Neural crest cell (in vitro differentiated cells): ENCODE results near the gene SYNJ2BP. TPM values are rescaled to one million over a fixed set of nuclear protein-coding genes. Genes with fewer than 3 reads are reported as not detected.

Experiments
- DNase-seq: peaks from one replicate; pipeline ENCODE4 v3.0.0; 2021; ENCODE audit warnings: low read depth, mixed read lengths, low spot score
- H3K27ac Mint-ChIP-seq: one replicate; pipeline ENCODE4 v1.8.0; 2021; ENCODE audit warnings: mild to moderate bottlenecking, mixed read lengths; ENCODE audit not compliant: unreplicated experiment
- H3K27me3 Mint-ChIP-seq: 2 replicates; pipeline ENCODE4 v1.8.0; 2021; ENCODE audit warnings: low read depth, mild to moderate bottlenecking, mixed read lengths
- H3K36me3 Mint-ChIP-seq: 2 replicates; pipeline ENCODE4 v1.8.0; 2021; ENCODE audit warnings: low read depth, mild to moderate bottlenecking, mixed read lengths
- H3K4me1 Mint-ChIP-seq: 2 replicates; pipeline ENCODE4 v1.8.0; 2021; ENCODE audit warnings: mixed read lengths
- H3K4me3 Mint-ChIP-seq: one replicate; pipeline ENCODE4 v1.8.0; 2021; ENCODE audit warnings: mild to moderate bottlenecking, mixed read lengths
- H3K9me3 Mint-ChIP-seq: 2 replicates; pipeline ENCODE4 v1.8.0; 2021; ENCODE audit warnings: mixed read lengths
- total RNA-seq: library from RNA; stranded (reverse); gene quantifications from 2 replicates; pipeline ENCODE4 v1.2.1, GENCODE V29; 2021
- TF ChIP-seq, protein P1 (sequence below): fragments of 200-600 bp; sonication (generic); conservative IDR thresholded peaks from 2 replicates; pipeline ENCODE4 v1.5.0; 2021; ENCODE audit warnings: antibody characterized with exemption, mild to moderate bottlenecking

Gene SYNJ2BP
- total RNA-seq, 1 donor from 2014 or later: 27.0 TPM

DNA sequence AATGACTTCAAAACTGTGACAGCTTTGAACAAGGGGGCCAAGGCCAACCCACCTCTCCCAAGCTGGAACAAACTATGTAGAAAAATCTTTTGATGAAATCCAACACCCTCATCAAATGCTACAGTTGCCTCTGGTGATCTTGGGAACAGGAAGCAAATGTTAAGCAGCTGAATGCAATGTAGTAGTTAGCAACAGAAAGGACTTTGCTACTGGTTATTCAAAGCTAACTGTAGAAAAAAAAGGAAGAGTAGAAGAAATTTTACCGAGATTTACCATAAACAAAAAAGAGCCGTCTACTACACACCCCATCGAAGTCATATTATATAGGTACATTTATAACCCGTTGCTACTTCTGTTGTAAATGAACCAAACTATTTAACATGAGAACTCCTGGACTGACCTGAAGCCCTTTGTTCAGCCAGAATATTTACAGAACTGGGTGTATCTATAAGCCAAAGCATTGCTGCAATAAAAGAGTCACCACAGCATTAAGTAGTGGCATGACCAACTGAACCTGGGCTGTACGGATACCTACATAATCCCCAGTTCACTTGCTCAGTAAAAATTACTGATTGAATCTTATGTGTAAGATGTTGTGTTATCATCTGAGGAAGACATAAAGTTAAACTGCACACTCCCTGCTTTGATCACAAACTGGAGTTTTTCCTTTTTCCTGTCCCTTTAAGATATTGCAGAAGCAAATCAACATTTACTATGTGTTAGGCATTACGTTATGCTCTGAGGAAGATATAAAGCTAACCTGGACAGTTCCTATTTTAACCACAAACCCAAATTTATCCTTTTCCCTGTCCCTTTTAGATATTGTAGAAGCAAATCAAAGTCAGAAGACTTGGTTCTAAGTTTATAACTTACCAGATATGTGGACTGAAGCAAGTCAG lies 25.1 kb downstream of the SYNJ2BP start:
- TF ChIP-seq, protein P1, sequence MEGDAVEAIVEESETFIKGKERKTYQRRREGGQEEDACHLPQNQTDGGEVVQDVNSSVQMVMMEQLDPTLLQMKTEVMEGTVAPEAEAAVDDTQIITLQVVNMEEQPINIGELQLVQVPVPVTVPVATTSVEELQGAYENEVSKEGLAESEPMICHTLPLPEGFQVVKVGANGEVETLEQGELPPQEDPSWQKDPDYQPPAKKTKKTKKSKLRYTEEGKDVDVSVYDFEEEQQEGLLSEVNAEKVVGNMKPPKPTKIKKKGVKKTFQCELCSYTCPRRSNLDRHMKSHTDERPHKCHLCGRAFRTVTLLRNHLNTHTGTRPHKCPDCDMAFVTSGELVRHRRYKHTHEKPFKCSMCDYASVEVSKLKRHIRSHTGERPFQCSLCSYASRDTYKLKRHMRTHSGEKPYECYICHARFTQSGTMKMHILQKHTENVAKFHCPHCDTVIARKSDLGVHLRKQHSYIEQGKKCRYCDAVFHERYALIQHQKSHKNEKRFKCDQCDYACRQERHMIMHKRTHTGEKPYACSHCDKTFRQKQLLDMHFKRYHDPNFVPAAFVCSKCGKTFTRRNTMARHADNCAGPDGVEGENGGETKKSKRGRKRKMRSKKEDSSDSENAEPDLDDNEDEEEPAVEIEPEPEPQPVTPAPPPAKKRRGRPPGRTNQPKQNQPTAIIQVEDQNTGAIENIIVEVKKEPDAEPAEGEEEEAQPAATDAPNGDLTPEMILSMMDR: no peak
- H3K36me3 Mint-ChIP-seq: peaks cover 19% of the 10 kb centered on the region
- no peak overlapping the region for H3K27ac Mint-ChIP-seq
- peaks cover 12% of the 10 kb centered on the region for H3K4me1 Mint-ChIP-seq
- H3K27me3 Mint-ChIP-seq: no peaks in the 10 kb centered on the region
- no peak overlapping the region for H3K4me3 Mint-ChIP-seq
- DNase-seq: no peak
- H3K9me3 Mint-ChIP-seq: peaks cover 3% of the 10 kb centered on the region

DNA sequence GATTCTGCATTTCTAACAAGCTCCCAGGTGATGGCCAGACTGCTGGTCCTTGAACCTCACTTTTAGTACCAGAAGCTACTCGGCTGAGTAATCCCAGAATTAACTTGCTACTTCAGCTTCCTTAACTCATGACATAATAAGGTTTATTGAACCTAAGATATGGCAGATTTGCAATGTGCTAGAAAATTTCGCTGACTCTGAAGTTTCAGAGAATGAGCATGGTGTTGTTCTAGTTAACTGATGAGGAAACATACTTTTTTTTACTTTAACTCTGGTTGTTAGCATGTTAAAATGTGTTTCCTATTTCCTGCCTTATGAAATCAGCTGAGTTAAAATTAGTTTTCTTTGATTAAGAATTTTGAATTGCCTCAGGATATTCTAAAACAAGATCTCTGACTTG lies 34.4 kb downstream of the SYNJ2BP start:
- Mint-ChIP-seq H3K9me3 (no peaks in the 10 kb centered on the region), H3K4me3 (no peak overlapping the region), H3K36me3 (peaks cover 6% of the 10 kb centered on the region), H3K4me1 (no peaks in the 10 kb centered on the region), H3K27ac (no peak overlapping the region), H3K27me3 (no peaks in the 10 kb centered on the region)
- DNase-seq: no peak
- TF ChIP-seq, protein P1: no peak

DNA sequence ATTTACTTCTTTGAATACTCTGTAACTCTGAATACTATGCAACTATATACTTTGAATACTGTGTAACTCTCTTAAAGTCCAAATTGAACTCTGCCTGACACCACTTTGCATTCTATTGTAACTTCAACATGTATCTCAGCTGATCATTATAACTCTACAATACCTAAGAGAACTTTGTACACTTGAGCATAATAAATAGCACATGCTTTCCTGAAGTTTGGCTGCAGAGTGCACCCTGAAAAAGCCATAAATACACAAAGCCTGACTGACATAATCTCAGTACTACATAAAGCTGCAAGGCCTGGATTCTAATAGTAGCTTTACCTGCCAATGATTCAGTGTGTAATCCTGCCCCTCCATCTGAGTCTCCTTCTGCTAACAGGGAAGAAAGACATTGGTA lies 36.1 kb downstream of the SYNJ2BP start:
- Mint-ChIP-seq H3K36me3 (peaks cover 2% of the 10 kb centered on the region), H3K9me3 (no peaks in the 10 kb centered on the region), H3K27ac (no peak overlapping the region), H3K27me3 (no peaks in the 10 kb centered on the region), H3K4me3 (no peak overlapping the region), H3K4me1 (no peaks in the 10 kb centered on the region)
- TF ChIP-seq, protein P1: no peak
- DNase-seq: no peak

DNA sequence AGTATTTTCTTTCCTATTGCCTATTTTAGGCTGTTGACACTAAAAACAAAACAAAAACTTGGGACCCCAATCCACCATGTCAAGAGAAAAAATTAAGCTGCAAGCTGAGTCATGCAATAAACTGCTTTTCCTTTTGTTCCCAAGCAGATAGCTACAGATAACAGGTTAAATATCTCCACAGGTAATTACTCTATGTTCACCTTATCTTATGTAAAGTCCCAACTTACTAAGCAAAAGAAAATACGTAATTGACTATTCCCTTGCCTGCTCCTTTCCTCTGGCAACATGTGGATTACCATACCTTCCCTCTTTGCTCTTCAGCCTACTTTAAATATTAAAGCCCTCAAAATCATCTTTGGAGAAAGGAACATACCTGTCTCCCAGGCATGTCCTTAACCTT lies 38.2 kb downstream of the SYNJ2BP start:
- no peaks in the 10 kb centered on the region for H3K9me3 Mint-ChIP-seq
- H3K4me1 Mint-ChIP-seq: no peaks in the 10 kb centered on the region
- DNase-seq: no peak
- no peak overlapping the region for H3K27ac Mint-ChIP-seq
- H3K4me3 Mint-ChIP-seq: no peak overlapping the region
- peaks cover 2% of the 10 kb centered on the region for H3K36me3 Mint-ChIP-seq
- no peaks in the 10 kb centered on the region for H3K27me3 Mint-ChIP-seq
- TF ChIP-seq, protein P1: no peak

Other genes starting within 250 kb of the SYNJ2BP start
- 1.2 TPM in 2 replicates for gene SLC8A3, start 228.1 kb downstream of the SYNJ2BP start, total RNA-seq
- 48.6 and 55.9 TPM in 2 replicates for gene COX16, start 57.4 kb downstream of the SYNJ2BP start, total RNA-seq
- gene ADAM21, start 35.1 kb upstream of the SYNJ2BP start, total RNA-seq: not detected in 2 replicates
- gene ADAM20, start 117.9 kb upstream of the SYNJ2BP start, total RNA-seq: 0.23 and 0.37 TPM in 2 replicates
- gene MED6, start 183.6 kb upstream of the SYNJ2BP start, total RNA-seq: 50.9 and 52.3 TPM in 2 replicates
- 3.7 and 4.2 TPM in 2 replicates for gene TTC9, start 224.8 kb upstream of the SYNJ2BP start, total RNA-seq